Mucosa of stomach (tissue), 1 donor: ENCODE results near the gene RCBTB1.
"Not testable (repeated sequence)": the region's sequence is repeated elsewhere in the genome, so short reads cannot be mapped to it uniquely, and the experiment has no call there.

Source experiments
- H3K27me3 ChIP-seq: one replicate; pipeline ENCODE4 v1.7.0; 2013; ENCODE audit warnings: mild to moderate bottlenecking, low read length; ENCODE audit not compliant: control insufficient read depth, insufficient read depth
- H3K36me3 ChIP-seq: one replicate; pipeline ENCODE4 v1.7.0; 2013; ENCODE audit warnings: low read length; ENCODE audit not compliant: control insufficient read depth, insufficient read depth
- H3K4me1 ChIP-seq: one replicate; pipeline ENCODE4 v1.7.0; 2013; ENCODE audit warnings: mild to moderate bottlenecking, low read length; ENCODE audit not compliant: control insufficient read depth, insufficient read depth
- H3K4me3 ChIP-seq: one replicate; pipeline ENCODE4 v1.7.0; 2013; ENCODE audit warnings: low read length
- H3K9ac ChIP-seq: one replicate; pipeline ENCODE4 v1.7.0; 2013; ENCODE audit warnings: mild to moderate bottlenecking, low read length, moderate library complexity
- H3K9me3 ChIP-seq: one replicate; pipeline ENCODE4 v1.7.0; 2013; ENCODE audit warnings: mild to moderate bottlenecking, low read length, moderate library complexity; ENCODE audit not compliant: control insufficient read depth
- donor health status: Pancreatic carcinoma.

Gene RCBTB1

GRCh38 chr13:49620170-49620621, 34.8 kb upstream of the RCBTB1 start:
- no peaks in the 10 kb centered on the region for H3K27me3 ChIP-seq
- no peaks in the 10 kb centered on the region for H3K9me3 ChIP-seq
- no peaks in the 10 kb centered on the region for H3K36me3 ChIP-seq
- H3K4me3 ChIP-seq = no peak overlapping the region
- peaks cover 4% of the 10 kb centered on the region for H3K4me1 ChIP-seq
- no peak overlapping the region for H3K9ac ChIP-seq

- Histone ChIP-seq H3K36me3 (no peaks in the 10 kb centered on the region), H3K9me3 (no peaks in the 10 kb centered on the region), H3K9ac (no peak overlapping the region), H3K4me1 (no peaks in the 10 kb centered on the region), H3K4me3 (no peak overlapping the region), H3K27me3 (no peaks in the 10 kb centered on the region)
Measured at GRCh38 chr13:49616676-49617065, 31.3 kb upstream of the RCBTB1 start.

GRCh38 chr13:49615836-49616675, 30.7 kb upstream of the RCBTB1 start:
- no peak overlapping the region for H3K9ac ChIP-seq
- no peaks in the 10 kb centered on the region for H3K36me3 ChIP-seq

GRCh38 chr13:49612042-49612441, 26.7 kb upstream of the RCBTB1 start:
- not testable (repeated sequence) for H3K27me3 ChIP-seq, H3K9me3 ChIP-seq, H3K9ac ChIP-seq, H3K36me3 ChIP-seq, H3K4me1 ChIP-seq, H3K4me3 ChIP-seq

More at GRCh38 chr13:49615836-49616675, 30.7 kb upstream of the RCBTB1 start:
- Histone ChIP-seq H3K4me1 (no peaks in the 10 kb centered on the region), H3K4me3 (no peak overlapping the region), H3K9me3 (no peaks in the 10 kb centered on the region), H3K27me3 (no peaks in the 10 kb centered on the region)

- Histone ChIP-seq H3K4me1 (no peaks in the 10 kb centered on the region), H3K4me3 (no peak overlapping the region), H3K36me3 (no peaks in the 10 kb centered on the region), H3K27me3 (no peaks in the 10 kb centered on the region), H3K9me3 (no peaks in the 10 kb centered on the region), H3K9ac (no peak overlapping the region)
Measured at GRCh38 chr13:49610176-49610575, 24.8 kb upstream of the RCBTB1 start.

- Histone ChIP-seq H3K36me3 (no peaks in the 10 kb centered on the region), H3K4me3 (no peak overlapping the region), H3K9ac (no peak overlapping the region), H3K9me3 (no peaks in the 10 kb centered on the region), H3K4me1 (peaks cover 10% of the 10 kb centered on the region), H3K27me3 (no peaks in the 10 kb centered on the region)
Measured at GRCh38 chr13:49608651-49609331, 23.4 kb upstream of the RCBTB1 start.

GRCh38 chr13:49607761-49608160, 22.4 kb upstream of the RCBTB1 start:
- H3K36me3 ChIP-seq = no peaks in the 10 kb centered on the region
- no peak overlapping the region for H3K9ac ChIP-seq
- no peak overlapping the region for H3K4me3 ChIP-seq
- peaks cover 10% of the 10 kb centered on the region for H3K4me1 ChIP-seq
- H3K9me3 ChIP-seq = no peaks in the 10 kb centered on the region
- H3K27me3 ChIP-seq = no peaks in the 10 kb centered on the region

GRCh38 chr13:49606747-49607648, 21.6 kb upstream of the RCBTB1 start:
- H3K9ac ChIP-seq = peak overlapping the region; percentile 9
- no peaks in the 10 kb centered on the region for H3K36me3 ChIP-seq
- H3K27me3 ChIP-seq = no peaks in the 10 kb centered on the region
- H3K4me1 ChIP-seq = peaks cover 10% of the 10 kb centered on the region
- H3K9me3 ChIP-seq = no peaks in the 10 kb centered on the region
- no peak overlapping the region for H3K4me3 ChIP-seq

GRCh38 chr13:49604570-49604969, 19.2 kb upstream of the RCBTB1 start:
- peaks cover 10% of the 10 kb centered on the region for H3K4me1 ChIP-seq
- H3K9ac ChIP-seq = no peak overlapping the region
- no peak overlapping the region for H3K4me3 ChIP-seq
- no peaks in the 10 kb centered on the region for H3K9me3 ChIP-seq
- H3K36me3 ChIP-seq = no peaks in the 10 kb centered on the region
- no peaks in the 10 kb centered on the region for H3K27me3 ChIP-seq

GRCh38 chr13:49602615-49603014, 17.3 kb upstream of the RCBTB1 start:
- H3K27me3 ChIP-seq, H3K9ac ChIP-seq, H3K36me3 ChIP-seq: not testable (repeated sequence)

GRCh38 chr13:49602005-49602404, 16.6 kb upstream of the RCBTB1 start:
- H3K4me3 ChIP-seq = no peak overlapping the region
- H3K27me3 ChIP-seq = no peaks in the 10 kb centered on the region
- no peaks in the 10 kb centered on the region for H3K9me3 ChIP-seq
- H3K9ac ChIP-seq = no peak overlapping the region
- H3K4me1 ChIP-seq = peaks cover 10% of the 10 kb centered on the region
- no peaks in the 10 kb centered on the region for H3K36me3 ChIP-seq

More at GRCh38 chr13:49602615-49603014, 17.3 kb upstream of the RCBTB1 start:
- H3K9me3 ChIP-seq, H3K4me1 ChIP-seq, H3K4me3 ChIP-seq: not testable (repeated sequence)
